Right lobe of liver (tissue), 4 donors: ENCODE results near the gene CAMKMT.

Experiments
- CTCF ChIP-seq, 4 donors: fragments of 200-600 bp in 3 of 4; fragments of 450-650 bp in 1 of 4; IDR thresholded peaks; one replicate each; pipeline versions ENCODE4 v1.5.1 to v1.8.0; 2016 to 2022; ENCODE audit warnings: antibody characterized with exemption in 4 of 4, mild to moderate bottlenecking in 2 of 4
- POLR2A ChIP-seq: fragments of 450-650 bp; IDR thresholded peaks from one replicate; pipeline ENCODE4 v1.6.1; 2017; ENCODE audit warnings: antibody characterized with exemption, mild to moderate bottlenecking
- donor health status: DM: no; HTN: no; CAD: no.
- donor health status: DM: no; HTN: no; CAD: no.
- donor health status: DM: no; HTN: yes; CAD: no.

DNA sequence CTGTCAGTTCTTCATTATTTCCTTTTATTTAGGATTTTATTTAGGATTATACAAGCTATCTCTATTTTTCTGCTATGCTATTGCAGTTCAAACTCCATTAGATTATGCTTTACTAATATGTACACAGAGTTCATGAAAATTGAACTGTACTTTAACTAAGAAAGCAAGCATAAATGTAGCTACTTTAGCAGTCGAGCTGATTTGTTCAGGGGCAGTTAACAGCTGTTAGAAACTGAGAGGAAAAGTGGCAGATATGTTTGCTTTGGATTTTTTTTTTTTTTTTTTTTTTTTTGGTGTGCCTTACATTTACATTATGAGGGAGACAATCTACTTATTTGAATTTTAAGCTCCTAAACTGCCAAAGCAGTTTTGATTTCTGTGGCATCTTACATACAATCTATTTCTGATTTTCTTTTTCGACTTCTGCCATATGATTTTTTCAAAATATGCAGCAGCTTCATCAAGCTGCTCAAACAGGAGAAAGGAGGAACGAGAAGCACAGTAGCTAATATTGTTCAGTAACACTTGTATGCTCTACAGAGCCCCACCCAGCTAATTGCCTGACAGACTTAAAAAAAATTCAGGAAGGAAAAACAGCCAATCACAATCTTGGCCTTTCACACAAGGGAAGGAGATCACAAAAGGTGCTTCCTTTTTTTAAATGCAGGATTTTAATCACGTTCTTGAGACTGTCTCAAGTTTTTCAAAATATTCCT, 346.4 kb downstream of the CAMKMT start:
- TF ChIP-seq POLR2A (no peak), CTCF (IDR thresholded peaks at IDR 0.05) (no peak)
